ENCODE data around the gene SYNJ2BP. TPM values are rescaled to one million over a fixed set of nuclear protein-coding genes. Genes with fewer than 3 reads are reported as not detected.
"Not testable (repeated sequence)": the region's sequence is repeated elsewhere in the genome, so short reads cannot be mapped to it uniquely, and the experiment has no call there.

SYNJ2BP gene
- total RNA-seq, 1 donor from 2014 or later, result 42.3 TPM

GRCh38 chr14:70441641-70442040 lies 24.8 kb upstream of the SYNJ2BP start:
- Histone ChIP-seq H3K4me1 (no peaks in the 10 kb centered on the region), H3K9me3 (peaks cover 25% of the 10 kb centered on the region), H3K27me3 (no peaks in the 10 kb centered on the region), H3K27ac (no peak overlapping the region), H3K4me3 (no peak overlapping the region), H3K36me3 (no peaks in the 10 kb centered on the region)
- DNase-seq, result no peak
- TF ChIP-seq CTCF (IDR thresholded peaks at IDR 0.05), result no peak
- intact Hi-C loops (cut with DNase I), result no loop called here
- ATAC-seq, result no peak

GRCh38 chr14:70436867-70437266 lies 20.0 kb upstream of the SYNJ2BP start:
- no peak for TF ChIP-seq CTCF (IDR thresholded peaks at IDR 0.05)
- no peak overlapping the region for H3K27ac ChIP-seq
- no peak overlapping the region for H3K4me3 ChIP-seq
- H3K27me3 ChIP-seq, result no peaks in the 10 kb centered on the region
- H3K9me3 ChIP-seq, result peaks cover under 1% of the 10 kb centered on the region
- H3K4me1 ChIP-seq, result no peaks in the 10 kb centered on the region
- DNase-seq (no peak), ATAC-seq (no peak)
- intact Hi-C loops (cut with DNase I), result no loop called here
- no peaks in the 10 kb centered on the region for H3K36me3 ChIP-seq

- H3K9me3 ChIP-seq; H3K27ac ChIP-seq; H3K4me1 ChIP-seq; intact Hi-C loops (cut with DNase I); DNase-seq; ATAC-seq; H3K27me3 ChIP-seq; H3K4me3 ChIP-seq; H3K36me3 ChIP-seq: not testable (repeated sequence)
These were observed 9.7 kb upstream of the SYNJ2BP start for GRCh38 chr14:70426555-70426954.

GRCh38 chr14:70425354-70425753 lies 8.5 kb upstream of the SYNJ2BP start:
- no peak for ATAC-seq
- Histone ChIP-seq H3K9me3 (no peaks in the 10 kb centered on the region), H3K4me1 (no peaks in the 10 kb centered on the region), H3K4me3 (no peak overlapping the region), H3K27ac (no peak overlapping the region), H3K36me3 (no peaks in the 10 kb centered on the region), H3K27me3 (no peaks in the 10 kb centered on the region)
- TF ChIP-seq CTCF (IDR thresholded peaks at IDR 0.05), result no peak
- DNase-seq, result no peak
- intact Hi-C loops (cut with DNase I), result no loop called here

- H3K4me1 ChIP-seq, result no peaks in the 10 kb centered on the region
- no peaks in the 10 kb centered on the region for H3K9me3 ChIP-seq
- H3K27me3 ChIP-seq, result no peaks in the 10 kb centered on the region
- DNase-seq, result no peak
- no peak for ATAC-seq
- TF ChIP-seq CTCF (IDR thresholded peaks at IDR 0.05), result no peak
- intact Hi-C loops (cut with DNase I), result no loop called here
- no peak overlapping the region for H3K4me3 ChIP-seq
- no peaks in the 10 kb centered on the region for H3K36me3 ChIP-seq
- no peak overlapping the region for H3K27ac ChIP-seq
These were observed 5.6 kb upstream of the SYNJ2BP start for GRCh38 chr14:70422538-70422937.

GRCh38 chr14:70419270-70419931 lies 2.5 kb upstream of the SYNJ2BP start:
- H3K27me3 ChIP-seq; DNase-seq; H3K4me3 ChIP-seq; H3K36me3 ChIP-seq; H3K27ac ChIP-seq; H3K9me3 ChIP-seq; intact Hi-C loops (cut with DNase I); ATAC-seq: not testable (repeated sequence)
- peaks cover 14% of the 10 kb centered on the region for H3K4me1 ChIP-seq

GRCh38 chr14:70416338-70416724 lies 559 bp downstream of the SYNJ2BP start:
- H3K27ac ChIP-seq, result peak overlapping the region; percentile 81
- peak overlapping the region; percentile 94 for H3K4me3 ChIP-seq
- ATAC-seq (peak; percentile 35), DNase-seq (no peak)
- H3K27me3 ChIP-seq, result no peaks in the 10 kb centered on the region
- H3K36me3 ChIP-seq, result no peaks in the 10 kb centered on the region
- intact Hi-C loops (cut with DNase I), result no loop called here
- H3K4me1 ChIP-seq, result peaks cover 14% of the 10 kb centered on the region
- H3K9me3 ChIP-seq, result no peaks in the 10 kb centered on the region
- no peak for TF ChIP-seq CTCF (IDR thresholded peaks at IDR 0.05)

Data from upper lobe of right lung (tissue), 1 donor.